GM19463 (cell line): ENCODE results near the gene EGLN1.

Experiments used
- ATAC-seq: cut with Tn5 transposase; IDR thresholded peaks from one replicate; pipeline ENCODE4 v1.9.1; 2021; ENCODE audit warnings: mild to moderate bottlenecking, moderate library complexity; ENCODE audit not compliant: unreplicated experiment

The EGLN1 gene

GRCh38 chr1:231422798-231423309 is 767 bp upstream of the EGLN1 start:
- ATAC-seq, result no peak

- ATAC-seq, result peak; percentile 22
Observed at GRCh38 chr1:231421546-231421970, 529 bp downstream of the EGLN1 start.

- ATAC-seq, result peak; percentile 6
Observed at GRCh38 chr1:231420959-231421545, 1.0 kb downstream of the EGLN1 start.

GRCh38 chr1:231420299-231420958 is 1.7 kb downstream of the EGLN1 start:
- ATAC-seq, result no peak

- ATAC-seq, result no peak
Observed at GRCh38 chr1:231419738-231420298, 2.3 kb downstream of the EGLN1 start.

- no peak for ATAC-seq
Observed at GRCh38 chr1:231419147-231419546, 2.9 kb downstream of the EGLN1 start.

- ATAC-seq, result no peak
Observed at GRCh38 chr1:231418741-231419107, 3.4 kb downstream of the EGLN1 start.

- ATAC-seq, result no peak
Observed at GRCh38 chr1:231418101-231418740, 3.9 kb downstream of the EGLN1 start.

GRCh38 chr1:231417513-231417912 is 4.6 kb downstream of the EGLN1 start:
- no peak for ATAC-seq

GRCh38 chr1:231416901-231417300 is 5.2 kb downstream of the EGLN1 start:
- ATAC-seq, result no peak

- no peak for ATAC-seq
Observed at GRCh38 chr1:231415018-231415583, 7.0 kb downstream of the EGLN1 start.

- no peak for ATAC-seq
Observed at GRCh38 chr1:231414260-231415016, 7.6 kb downstream of the EGLN1 start.

- ATAC-seq, result no peak
Observed at GRCh38 chr1:231413749-231414082, 8.4 kb downstream of the EGLN1 start.

GRCh38 chr1:231411036-231411531 is 11.0 kb downstream of the EGLN1 start:
- ATAC-seq, result no peak

GRCh38 chr1:231410036-231410612 is 12.0 kb downstream of the EGLN1 start:
- ATAC-seq, result no peak

- no peak for ATAC-seq
Observed at GRCh38 chr1:231408528-231409094, 13.5 kb downstream of the EGLN1 start.

GRCh38 chr1:231407547-231408396 is 14.3 kb downstream of the EGLN1 start:
- ATAC-seq, result peak; percentile 73

- ATAC-seq, result no peak
Observed at GRCh38 chr1:231407049-231407448, 15.0 kb downstream of the EGLN1 start.

GRCh38 chr1:231404318-231404717 is 17.8 kb downstream of the EGLN1 start:
- ATAC-seq, result no peak
